Small intestine (tissue), 7 donors: ENCODE measurements around the gene DSCAML1. TPM values are rescaled to one million over a fixed set of nuclear protein-coding genes. Genes with fewer than 3 reads are reported as not detected.

Source experiments
- DNase-seq, 2 donors: peaks; one replicate each; pipeline versions ENCODE4 v3.0.0 to v3.0.0-alpha.2; 2013
- FAIRE-seq: peaks from 2 replicates; lab custom pipeline; 2012; peaks lifted over from hg19 to GRCh38; lab: Jason Lieb, UNC
- H3K27ac ChIP-seq, 3 donors: one replicate each; pipeline ENCODE4 v1.5.1; 2013; ENCODE audit warnings: low read length in 2 of 3, mild to moderate bottlenecking in 2 of 3, control low read depth in 1 of 3, inconsistent platforms in 1 of 3, low read depth in 1 of 3, moderate library complexity in 1 of 3
- H3K27me3 ChIP-seq, 3 donors: one replicate each; pipeline ENCODE4 v1.6.1; 2013; ENCODE audit warnings: low read length in 3 of 3, inconsistent platforms in 1 of 3; ENCODE audit not compliant: control insufficient read depth in 3 of 3, insufficient read depth in 3 of 3
- H3K36me3 ChIP-seq, 3 donors: one replicate each; pipeline ENCODE4 v1.6.1; 2013; ENCODE audit warnings: low read length in 3 of 3, inconsistent platforms in 1 of 3, low read depth in 1 of 3, mild to moderate bottlenecking in 1 of 3, moderate library complexity in 1 of 3; ENCODE audit not compliant: control insufficient read depth in 3 of 3, insufficient read depth in 2 of 3
- H3K4me1 ChIP-seq, 3 donors: one replicate each; pipeline ENCODE4 v1.6.1; 2013; ENCODE audit warnings: low read length in 2 of 3, inconsistent platforms in 1 of 3, low read depth in 1 of 3, mild to moderate bottlenecking in 1 of 3, moderate library complexity in 1 of 3; ENCODE audit not compliant: control insufficient read depth in 3 of 3, insufficient read depth in 2 of 3
- H3K4me3 ChIP-seq, 3 donors: one replicate each; pipeline ENCODE4 v1.5.1; 2013; ENCODE audit warnings: low read length in 3 of 3, control low read depth in 1 of 3, inconsistent platforms in 1 of 3, low read depth in 1 of 3, mild to moderate bottlenecking in 1 of 3, moderate library complexity in 1 of 3
- H3K9me3 ChIP-seq, 2 donors: one replicate each; pipeline ENCODE4 v1.6.1; 2013; ENCODE audit warnings: low read depth in 1 of 2, low read length in 1 of 2; ENCODE audit not compliant: control insufficient read depth in 2 of 2, insufficient read depth in 1 of 2
- WGBS, 3 donors: extraction: QIAGEN DNeasy Blood & Tissue Kit; methylation state at CpG; one replicate each; pipeline ENCODE4 v1.1.7; 2013; 5-methylcytosine and 5-hydroxymethylcytosine counted together
- polyA plus RNA-seq, 4 donors: library from polyadenylated mRNA; stranded (reverse) in 3 of 4; unstranded in 1 of 4; fragments of 200-250 nt in 3 of 4; fragments of 120-200 nt in 1 of 4; gene quantifications; one replicate each; pipeline versions ENCODE4 v1.2.1 to v1.2.3, GENCODE V29; 2013
- donor health status: healthy with polysubstance abuse.
- donor health status: control.
- donor health status: control.
- donor health status: Bipolar disorder and iron deficiency.
- donor health status: healthy.

The DSCAML1 gene
- polyA plus RNA-seq, 4 donors: under 0.01 to 3.3 (median 0.22) TPM; not detected in 1

DNA sequence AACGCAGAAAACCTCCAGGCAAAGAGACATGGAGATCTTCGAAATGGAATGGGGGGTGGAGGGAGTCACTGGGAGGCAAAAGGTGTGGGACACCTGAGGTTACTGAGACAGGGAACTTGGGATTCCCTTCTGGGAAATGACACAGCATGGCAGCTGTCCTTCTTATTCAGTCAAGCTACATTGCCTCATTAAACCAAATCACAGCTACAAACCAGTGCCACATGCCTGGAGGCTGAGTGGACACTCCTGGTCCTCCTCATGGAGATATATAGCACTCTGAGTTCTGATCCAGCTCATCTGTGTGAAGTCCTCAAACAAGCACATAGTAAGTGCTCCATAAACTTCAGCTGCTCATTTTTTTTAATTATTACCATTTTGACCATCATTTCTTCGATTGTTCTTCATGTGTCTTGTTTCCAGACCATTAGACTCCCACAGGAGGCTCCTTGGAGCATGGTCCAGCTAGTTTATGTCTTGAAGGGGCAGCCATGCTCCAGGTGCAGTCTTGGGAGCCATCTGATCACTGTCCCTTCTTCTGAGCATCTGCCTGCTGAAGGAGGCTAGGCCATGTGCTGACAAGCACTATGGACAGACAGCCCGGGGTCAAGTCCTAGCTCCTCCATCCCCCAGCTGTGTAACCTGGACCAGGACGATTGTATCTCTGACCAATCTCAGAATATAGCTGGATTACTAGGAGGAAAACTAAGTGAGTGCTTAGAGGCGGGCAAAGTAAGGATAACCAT, 37.2 kb upstream of the DSCAML1 start:
- FAIRE-seq: no peak
- Histone ChIP-seq H3K36me3 (peaks cover 0 to 15% (median 0%) of the 10 kb centered on the region in 3 donors), H3K27ac (peak overlapping the region in 2 of 3 donors; percentile 51 to 90), H3K4me1 (peaks cover 0 to 70% (median 6%) of the 10 kb centered on the region in 3 donors), H3K9me3 (no peaks in the 10 kb centered on the region), H3K27me3 (no peaks in the 10 kb centered on the region), H3K4me3 (no peak overlapping the region)
- DNase-seq: no peak
- WGBS, 3 donors: 69 to 81% (median 70%) methylated on average over 6 of the region's 6 CpGs

DNA sequence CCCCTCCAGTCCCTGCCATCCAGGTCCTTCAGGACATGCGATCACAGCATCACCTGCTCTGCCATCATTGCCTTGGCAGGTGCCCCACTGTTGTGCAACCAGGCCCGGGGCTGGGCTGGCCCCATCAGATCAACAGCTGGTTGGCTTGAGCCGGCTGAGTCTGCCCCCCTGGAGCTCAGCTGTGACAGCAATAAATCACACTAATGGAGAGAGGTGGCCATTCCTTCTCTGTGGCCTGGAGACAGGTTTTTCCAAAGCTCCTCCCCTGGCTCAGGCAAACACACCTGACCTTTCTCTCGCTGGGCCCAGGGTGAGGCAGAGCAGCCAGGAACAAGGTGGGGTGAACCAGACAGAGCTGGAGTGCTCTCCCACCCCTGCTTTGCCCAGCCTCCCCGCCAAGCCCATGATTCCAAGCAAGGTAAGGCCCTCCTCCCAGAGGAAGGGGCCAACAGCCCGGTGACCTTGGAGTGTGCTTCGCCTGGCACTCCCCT, 36.4 kb upstream of the DSCAML1 start:
- Histone ChIP-seq H3K27me3 (no peaks in the 10 kb centered on the region), H3K36me3 (peaks cover 0 to 15% (median 0%) of the 10 kb centered on the region in 3 donors), H3K4me3 (no peak overlapping the region), H3K9me3 (no peaks in the 10 kb centered on the region), H3K27ac (peak overlapping the region in 2 of 3 donors; percentile 51 to 90), H3K4me1 (peaks cover 3 to 71% (median 6%) of the 10 kb centered on the region in 3 donors)
- 20 to 56% (median 42%) methylated on average over 7 of the region's 7 CpGs for WGBS, 3 donors
- FAIRE-seq: no peak
- peak; percentile 88 to 96 for DNase-seq

- no peak for DNase-seq
- H3K4me3 ChIP-seq: no peak overlapping the region
Observed at GRCh38 chr11:117832511-117832910, 35.5 kb upstream of the DSCAML1 start.

GRCh38 chr11:117831661-117832415, 34.8 kb upstream of the DSCAML1 start:
- no peak for FAIRE-seq
- WGBS, 3 donors: 79 to 86% (median 84%) methylated on average over 7 of the region's 7 CpGs
- no peak overlapping the region for H3K27ac ChIP-seq
- H3K4me1 ChIP-seq: peaks cover 3 to 62% (median 4%) of the 10 kb centered on the region in 3 donors
- no peaks in the 10 kb centered on the region for H3K9me3 ChIP-seq
- no peak overlapping the region for H3K4me3 ChIP-seq
- no peak for DNase-seq
- H3K36me3 ChIP-seq: peaks cover 0 to 9% (median 0%) of the 10 kb centered on the region in 3 donors
- H3K27me3 ChIP-seq: no peaks in the 10 kb centered on the region

More at GRCh38 chr11:117832511-117832910, 35.5 kb upstream of the DSCAML1 start:
- Histone ChIP-seq H3K27me3 (no peaks in the 10 kb centered on the region), H3K27ac (peak overlapping the region in 1 of 3 donors; percentile 90), H3K36me3 (peaks cover 0 to 9% (median 0%) of the 10 kb centered on the region in 3 donors), H3K9me3 (no peaks in the 10 kb centered on the region), H3K4me1 (peaks cover 3 to 67% (median 6%) of the 10 kb centered on the region in 3 donors)
- WGBS, 3 donors: 87 to 90% (median 87%) methylated on average over 8 of the region's 8 CpGs
- FAIRE-seq: no peak

GRCh38 chr11:117830674-117831351, 33.8 kb upstream of the DSCAML1 start:
- no peak for DNase-seq
- no peak overlapping the region for H3K4me3 ChIP-seq
- FAIRE-seq: no peak
- H3K27ac ChIP-seq: no peak overlapping the region
- H3K27me3 ChIP-seq: no peaks in the 10 kb centered on the region
- WGBS, 3 donors: 60 to 76% (median 63%) methylated on average over 6 of the region's 6 CpGs
- no peaks in the 10 kb centered on the region for H3K9me3 ChIP-seq
- H3K36me3 ChIP-seq: peaks cover 0 to 9% (median 0%) of the 10 kb centered on the region in 3 donors
- H3K4me1 ChIP-seq: peaks cover 3 to 64% (median 4%) of the 10 kb centered on the region in 3 donors

GRCh38 chr11:117830072-117830471, 33.1 kb upstream of the DSCAML1 start:
- no peak overlapping the region for H3K4me3 ChIP-seq
- H3K27me3 ChIP-seq: no peaks in the 10 kb centered on the region
- WGBS, 3 donors: 90 to 92% (median 90%) methylated on average over 14 of the region's 14 CpGs
- FAIRE-seq (no peak), DNase-seq (no peak)
- no peaks in the 10 kb centered on the region for H3K9me3 ChIP-seq
- H3K27ac ChIP-seq: no peak overlapping the region
- H3K4me1 ChIP-seq: peaks cover 3 to 68% (median 4%) of the 10 kb centered on the region in 3 donors
- peaks cover 0 to 5% (median 0%) of the 10 kb centered on the region in 3 donors for H3K36me3 ChIP-seq

- no peak for DNase-seq
- peak overlapping the region in 1 of 3 donors; percentile 43 for H3K27ac ChIP-seq
- peaks cover 0 to 3% (median 0%) of the 10 kb centered on the region in 3 donors for H3K36me3 ChIP-seq
- H3K9me3 ChIP-seq: no peaks in the 10 kb centered on the region
- peaks cover 3 to 72% (median 4%) of the 10 kb centered on the region in 3 donors for H3K4me1 ChIP-seq
- no peak for FAIRE-seq
- 63 to 80% (median 79%) methylated on average over 6 to 7 of the region's 7 CpGs for WGBS, 3 donors
- H3K4me3 ChIP-seq: no peak overlapping the region
- H3K27me3 ChIP-seq: no peaks in the 10 kb centered on the region
Observed at GRCh38 chr11:117829369-117829725, 32.3 kb upstream of the DSCAML1 start.
